Adipocyte (in vitro differentiated cells): Measurements from ENCODE around the gene HESX1.

Experiments
- DNase-seq: peaks from one replicate; pipeline ENCODE4 v3.0.0-alpha.2; 2015; ENCODE audit warnings: low read depth
- H3K27me3 ChIP-seq: replicated peaks from 2 replicates; pipeline ENCODE4 v1.7.0; 2013; ENCODE audit warnings: mild to moderate bottlenecking, low read length, moderate library complexity; ENCODE audit not compliant: control insufficient read depth, insufficient read depth
- H3K36me3 ChIP-seq: 2 replicates; pipeline ENCODE4 v1.7.0; 2013; ENCODE audit warnings: low read length, mild to moderate bottlenecking, moderate library complexity; ENCODE audit not compliant: control insufficient read depth, insufficient read depth, severe bottlenecking
- H3K4me1 ChIP-seq: 2 replicates; pipeline ENCODE4 v1.7.0; 2013; ENCODE audit warnings: mild to moderate bottlenecking, low read length, moderate library complexity; ENCODE audit not compliant: control insufficient read depth, insufficient read depth
- H3K4me3 ChIP-seq: 2 replicates; pipeline ENCODE4 v1.7.0; 2013; ENCODE audit warnings: mild to moderate bottlenecking, low read length, moderate library complexity
- H3K9ac ChIP-seq: 2 replicates; pipeline ENCODE4 v1.7.0; 2013; ENCODE audit warnings: mild to moderate bottlenecking, low read length, moderate library complexity
- H3K9me3 ChIP-seq: 2 replicates; pipeline ENCODE4 v1.7.0; 2013; ENCODE audit warnings: mild to moderate bottlenecking, low read length, moderate library complexity; ENCODE audit not compliant: control insufficient read depth

The HESX1 gene

DNA sequence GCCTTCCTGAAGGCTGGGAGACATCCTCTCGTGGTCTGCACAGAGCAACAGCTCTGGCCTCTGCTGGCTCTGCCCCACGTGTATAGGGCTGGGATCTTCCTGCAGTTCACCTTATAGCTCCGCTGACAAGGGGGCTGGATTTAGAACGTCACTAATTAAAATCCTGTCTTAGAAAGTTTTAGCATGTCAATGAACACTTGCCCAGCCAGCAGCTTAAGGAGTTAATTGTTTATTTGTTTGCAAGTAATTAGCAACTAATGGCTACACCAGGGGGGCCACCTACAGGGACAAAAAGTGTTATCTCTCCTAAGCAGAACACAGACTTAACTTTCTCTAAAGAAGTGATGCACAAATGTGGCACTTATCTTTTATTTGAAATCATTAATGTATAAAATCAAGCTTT lies at the start of gene HESX1:
Gene HESX1 (minus strand): TSS at position 84 of the 403 bp plus-strand sequence. CDS start 60 bp downstream, at position 24.
- DNase-seq = no peak
- peaks cover 3% of the 10 kb centered on the region for H3K4me1 ChIP-seq
- H3K4me3 ChIP-seq = no peak within 1 kb of the TSS

DNA sequence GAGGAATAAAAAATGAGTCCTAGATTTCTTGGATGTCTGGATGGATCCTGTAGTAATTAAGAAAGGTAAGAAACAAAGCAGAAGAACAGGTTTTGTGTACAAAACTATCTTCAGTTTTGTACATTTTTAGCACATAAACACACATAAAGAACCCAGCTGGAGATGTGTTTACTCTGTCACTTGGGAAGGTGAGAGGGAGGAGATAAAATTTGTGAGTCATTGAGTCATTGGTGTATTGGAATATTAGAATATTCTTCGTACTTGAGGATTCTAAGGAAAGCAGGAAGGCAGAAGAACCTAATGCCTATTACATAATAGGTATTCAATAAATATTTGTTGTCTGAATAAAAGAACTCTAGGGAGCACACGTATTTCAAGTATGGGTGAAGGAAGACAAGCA lies 45.2 kb upstream of the HESX1 start:
- no peaks in the 10 kb centered on the region for H3K4me1 ChIP-seq
- DNase-seq = no peak
- peaks cover 96% of the 10 kb centered on the region for H3K36me3 ChIP-seq
- H3K4me3 ChIP-seq = no peak overlapping the region
- no peaks in the 10 kb centered on the region for H3K27me3 ChIP-seq
- no peak overlapping the region for H3K9ac ChIP-seq
- no peaks in the 10 kb centered on the region for H3K9me3 ChIP-seq

More for the DNA sequence above, at the start of gene HESX1:
- no peaks in the 10 kb centered on the region for H3K27me3 ChIP-seq
- H3K9ac ChIP-seq = no peak within 1 kb of the TSS
- no peaks in the 10 kb centered on the region for H3K36me3 ChIP-seq
- H3K9me3 ChIP-seq = no peaks in the 10 kb centered on the region

DNA sequence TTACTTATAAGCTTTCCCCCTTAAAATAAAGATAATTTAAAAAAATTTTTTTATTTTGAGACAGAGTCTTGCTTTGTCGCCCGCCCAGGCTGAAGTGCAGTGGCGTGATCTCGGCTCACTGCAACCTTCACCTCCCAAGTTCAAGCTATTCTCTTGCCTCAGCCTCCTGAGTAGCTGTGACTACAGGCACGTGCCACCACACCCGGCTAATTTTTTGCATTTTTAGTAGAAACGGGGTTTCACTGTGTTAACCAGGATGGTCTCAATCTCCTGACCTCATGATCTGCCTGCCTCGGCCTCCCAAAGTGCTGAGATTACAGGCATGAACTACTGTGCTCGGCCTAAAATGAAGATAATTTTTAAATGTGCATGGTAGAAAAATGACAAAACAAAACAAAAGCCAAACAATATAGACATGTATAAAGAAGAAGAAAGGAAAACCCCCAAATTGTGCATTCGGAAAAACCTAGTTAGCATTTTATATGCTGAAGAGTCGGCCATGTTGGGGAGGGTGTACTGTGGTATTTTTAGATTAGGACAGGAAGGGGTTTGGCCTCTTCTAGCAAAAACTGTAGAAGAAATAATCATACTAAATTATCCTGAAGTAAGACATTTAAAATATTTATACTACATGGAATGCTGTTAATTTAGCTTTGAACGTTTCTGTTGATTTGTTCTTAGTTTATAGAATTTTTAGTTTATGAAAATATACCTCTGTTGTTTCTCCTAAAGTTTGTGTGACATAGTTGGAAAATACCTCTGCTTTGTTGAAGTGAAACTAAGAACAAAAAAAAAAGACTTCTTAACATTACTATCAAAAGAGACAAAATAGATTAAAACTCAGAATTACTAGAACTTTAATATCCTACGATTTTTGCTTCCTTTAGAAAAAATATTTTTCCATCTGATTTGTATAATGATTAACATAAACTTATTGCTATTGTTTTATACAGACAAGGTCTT lies 35.1 kb upstream of the HESX1 start:
- H3K4me3 ChIP-seq = no peak overlapping the region
- H3K4me1 ChIP-seq = peaks cover 7% of the 10 kb centered on the region
- H3K9me3 ChIP-seq = no peaks in the 10 kb centered on the region
- peaks cover 22% of the 10 kb centered on the region for H3K36me3 ChIP-seq
- no peak for DNase-seq
- H3K9ac ChIP-seq = no peak overlapping the region
- H3K27me3 ChIP-seq = no peaks in the 10 kb centered on the region

DNA sequence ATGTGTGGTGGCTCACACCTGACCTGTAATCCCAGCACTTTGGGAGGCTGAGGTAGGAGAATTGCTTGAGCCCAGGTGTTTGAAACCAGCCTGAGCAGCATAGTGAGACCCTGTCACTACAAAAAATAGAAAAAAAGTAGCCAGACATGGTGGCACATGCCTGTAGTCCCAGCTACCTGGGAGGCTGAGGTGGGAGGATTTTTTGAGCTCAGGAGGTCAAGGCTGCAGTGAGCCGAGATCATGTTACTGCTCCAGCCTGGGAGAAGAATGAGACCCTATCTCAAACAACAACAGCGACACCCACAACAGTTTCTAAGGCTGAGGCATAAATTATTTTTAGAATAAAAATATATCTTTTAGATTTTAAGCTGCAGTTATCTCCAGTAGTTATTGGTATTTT lies 34.0 kb upstream of the HESX1 start:
- H3K27me3 ChIP-seq = no peaks in the 10 kb centered on the region
- DNase-seq = no peak
- H3K9ac ChIP-seq = no peak overlapping the region

DNA sequence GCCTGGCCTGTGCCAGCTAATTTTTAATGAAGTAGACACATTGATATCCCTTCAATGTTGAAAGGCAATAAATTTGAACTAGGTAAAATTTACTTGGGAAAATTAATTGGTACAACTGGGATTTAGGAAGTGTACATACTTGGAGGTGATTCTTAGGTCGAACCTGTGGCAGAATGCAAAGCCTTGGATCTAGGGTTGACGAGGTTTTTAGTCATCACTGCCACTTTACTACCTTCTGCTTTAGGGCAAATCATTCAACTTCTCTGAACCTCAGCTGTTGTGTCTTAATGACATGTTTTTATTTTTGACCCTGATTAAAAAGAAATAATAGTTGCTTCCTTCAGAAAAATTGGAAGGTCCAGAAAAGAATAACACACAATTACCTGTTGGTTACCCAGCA lies 30.2 kb upstream of the HESX1 start:
- Histone ChIP-seq H3K9ac (no peak overlapping the region), H3K36me3 (no peaks in the 10 kb centered on the region), H3K9me3 (no peaks in the 10 kb centered on the region), H3K4me1 (peaks cover 29% of the 10 kb centered on the region), H3K27me3 (no peaks in the 10 kb centered on the region), H3K4me3 (no peak overlapping the region)
- DNase-seq = no peak

More for the DNA sequence above, 34.0 kb upstream of the HESX1 start:
- Histone ChIP-seq H3K4me3 (no peak overlapping the region), H3K9me3 (no peaks in the 10 kb centered on the region), H3K36me3 (peaks cover 12% of the 10 kb centered on the region), H3K4me1 (peaks cover 18% of the 10 kb centered on the region)

DNA sequence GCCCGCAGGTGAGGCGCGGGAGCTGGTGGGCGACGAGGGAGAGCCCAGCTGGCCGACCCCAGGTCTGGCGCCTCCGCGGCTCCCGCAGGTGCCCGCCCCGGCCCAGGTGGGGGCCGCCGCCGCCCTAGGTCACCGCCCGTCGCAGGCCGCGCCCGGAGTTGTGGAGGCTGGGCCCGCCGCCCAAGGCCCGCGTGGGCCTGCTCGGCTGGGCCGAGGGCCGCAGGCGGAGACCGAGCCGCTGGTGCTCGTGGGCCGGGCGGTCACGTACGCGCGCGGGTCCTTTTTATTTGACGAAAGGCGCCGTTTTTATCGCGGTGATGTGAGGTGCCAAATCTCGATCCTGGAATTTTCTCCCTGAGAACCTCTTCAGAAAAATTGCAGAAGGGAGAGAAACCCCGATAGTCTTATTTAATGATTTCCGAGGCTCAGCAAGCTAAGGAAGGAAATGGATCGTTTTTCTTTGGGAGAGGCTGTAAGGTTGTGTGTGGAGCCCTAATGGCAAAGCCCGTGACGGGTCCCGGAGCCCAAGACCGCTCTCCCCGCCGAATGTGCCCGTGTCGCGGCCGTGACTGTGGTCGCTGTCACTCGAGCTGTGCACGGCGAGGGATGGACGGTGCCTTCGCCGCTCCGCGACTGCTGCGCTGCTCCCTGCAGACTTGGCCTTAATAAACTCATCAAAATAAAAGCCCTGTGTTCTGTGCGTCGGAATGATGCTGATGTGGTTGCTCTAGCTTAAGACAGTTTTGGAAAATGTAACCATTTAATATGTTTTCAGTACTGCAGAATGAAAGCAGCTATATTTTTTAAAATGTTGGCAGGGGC lies 28.4 kb upstream of the HESX1 start:
- Histone ChIP-seq H3K4me1 (peaks cover 29% of the 10 kb centered on the region), H3K4me3 (peak overlapping the region; percentile 97), H3K9me3 (no peaks in the 10 kb centered on the region), H3K9ac (peak overlapping the region; percentile 87), H3K27me3 (no peaks in the 10 kb centered on the region), H3K36me3 (no peaks in the 10 kb centered on the region)
- peak; percentile 82 for DNase-seq

DNA sequence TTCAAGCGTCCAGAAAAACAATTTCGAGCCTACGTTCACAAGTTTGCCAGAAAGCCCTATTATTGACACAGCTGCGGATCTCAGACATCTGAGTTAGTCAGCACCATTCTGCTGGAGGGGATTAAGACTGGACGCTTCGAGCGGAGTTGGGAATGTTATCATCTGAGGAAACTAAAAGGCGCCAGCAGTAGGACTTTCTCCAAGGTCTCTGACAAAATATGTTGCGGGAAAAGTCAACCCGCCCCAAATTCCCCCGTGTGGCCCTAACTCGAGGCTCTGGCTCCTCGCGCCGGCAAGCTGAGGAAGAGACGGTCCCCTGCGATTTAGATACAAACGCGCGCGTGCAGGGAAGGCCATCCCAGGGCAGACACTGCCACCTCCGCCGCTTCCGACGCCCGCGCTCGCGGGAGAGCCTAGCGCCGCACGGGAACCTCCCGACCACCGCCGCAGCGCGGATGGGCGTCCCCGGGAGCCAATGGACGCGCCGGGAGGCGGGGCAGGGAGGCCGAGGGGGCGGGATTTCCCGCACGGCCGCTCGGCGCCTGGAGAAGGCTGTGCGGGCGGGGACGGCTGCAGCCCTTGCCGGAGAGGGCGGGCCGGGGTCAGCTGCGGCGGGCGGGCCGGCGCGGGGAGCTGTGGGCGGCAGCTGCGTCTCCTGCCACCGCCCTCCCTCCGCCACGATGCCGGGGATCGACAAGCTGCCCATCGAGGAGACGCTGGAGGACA lies 27.6 kb upstream of the HESX1 start, which contains the start of gene APPL1:
Gene APPL1 (plus strand): TSS at position 526 of the 726 bp plus-strand sequence. CDS start 155 bp downstream, at position 681.
- no peaks in the 10 kb centered on the region for H3K36me3 ChIP-seq
- H3K9me3 ChIP-seq = no peaks in the 10 kb centered on the region
- H3K27me3 ChIP-seq = no peaks in the 10 kb centered on the region
- H3K4me1 ChIP-seq = peaks cover 29% of the 10 kb centered on the region
- peak; percentile 98 for DNase-seq
- peak within 1 kb of the TSS; percentile 97 for H3K4me3 ChIP-seq
- peak within 1 kb of the TSS; percentile 87 for H3K9ac ChIP-seq

DNA sequence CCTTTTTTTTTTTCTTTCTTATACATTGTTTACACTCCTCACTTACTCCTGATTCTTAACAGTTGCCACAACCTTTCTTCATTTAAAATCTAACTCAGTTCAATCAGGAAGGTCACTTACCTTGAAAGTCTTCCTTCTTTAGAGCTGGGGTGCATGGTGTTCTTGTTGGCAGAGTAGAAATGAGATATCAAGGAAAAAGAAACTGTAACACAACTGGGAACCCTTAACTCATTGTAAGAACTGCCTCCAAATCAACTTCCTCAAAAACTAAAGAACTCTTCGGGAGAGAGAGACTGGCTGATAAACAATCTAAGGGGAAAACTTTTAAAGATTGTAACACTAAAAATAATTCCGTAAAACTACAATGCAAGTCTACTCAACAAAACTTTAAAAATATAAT lies 26.4 kb upstream of the HESX1 start:
- Histone ChIP-seq H3K9ac (no peak overlapping the region), H3K4me3 (no peak overlapping the region), H3K27me3 (no peaks in the 10 kb centered on the region), H3K36me3 (no peaks in the 10 kb centered on the region), H3K4me1 (peaks cover 29% of the 10 kb centered on the region), H3K9me3 (no peaks in the 10 kb centered on the region)
- no peak for DNase-seq

DNA sequence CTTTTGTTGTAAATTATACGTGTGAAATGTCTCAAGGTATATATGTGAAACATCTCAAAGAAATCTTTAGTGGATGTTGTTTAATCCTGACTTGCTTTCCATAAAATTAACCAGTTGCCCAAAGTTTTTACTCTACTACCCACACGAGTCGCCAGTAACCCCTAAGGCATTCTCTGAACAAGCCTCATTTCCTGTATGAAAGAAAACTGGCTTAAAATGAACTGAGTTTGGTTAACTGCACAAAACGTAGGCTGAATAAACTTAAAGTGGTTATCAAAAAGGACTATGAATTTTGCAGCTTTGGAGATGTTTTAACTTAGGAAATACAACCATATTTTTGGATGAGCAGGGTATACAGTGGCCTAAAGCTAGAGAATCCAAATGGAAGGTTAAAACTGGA lies 25.1 kb upstream of the HESX1 start:
- H3K9me3 ChIP-seq = no peaks in the 10 kb centered on the region
- no peaks in the 10 kb centered on the region for H3K36me3 ChIP-seq
- H3K9ac ChIP-seq = no peak overlapping the region
- peak; percentile 10 for DNase-seq
- no peak overlapping the region for H3K4me3 ChIP-seq
- H3K27me3 ChIP-seq = no peaks in the 10 kb centered on the region
- H3K4me1 ChIP-seq = peaks cover 21% of the 10 kb centered on the region

DNA sequence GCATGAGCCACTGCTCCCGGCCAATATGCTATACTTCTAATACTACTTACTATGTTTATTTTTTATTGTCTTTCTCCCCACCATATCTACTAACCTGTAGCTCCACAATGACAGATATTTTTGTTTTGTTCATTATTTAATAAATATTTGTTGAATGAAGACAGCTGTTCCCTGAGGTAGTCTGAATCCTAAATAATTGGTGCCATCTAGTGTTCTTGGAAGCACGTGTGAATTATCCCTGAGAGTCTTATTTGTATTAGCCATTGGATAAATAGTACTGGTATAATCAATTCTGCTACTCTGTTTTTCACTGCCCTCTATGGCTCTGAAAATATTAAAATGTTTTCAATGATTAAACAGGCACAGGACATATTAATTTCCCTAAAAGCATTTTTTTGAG lies 22.1 kb upstream of the HESX1 start:
- Histone ChIP-seq H3K36me3 (no peaks in the 10 kb centered on the region), H3K27me3 (no peaks in the 10 kb centered on the region), H3K4me3 (no peak overlapping the region), H3K4me1 (peaks cover 4% of the 10 kb centered on the region), H3K9ac (no peak overlapping the region), H3K9me3 (no peaks in the 10 kb centered on the region)
- DNase-seq = peak; percentile 48
